Measurements from ENCODE around the gene FTSJ1. TPM values are rescaled to one million over a fixed set of nuclear protein-coding genes. Genes with fewer than 3 reads are reported as not detected.

FTSJ1 gene
- polyA plus RNA-seq, 1 donor from 2014 or later, result 83.5 TPM

GRCh38 chrX:48460031-48460430, 16.0 kb upstream of the FTSJ1 start:
- Histone ChIP-seq H3K4me2 (ENCODE audit: low read length) (no peak overlapping the region), H3K9me3 (ENCODE audit: low read length) (no peaks in the 10 kb centered on the region), H3F3A (ENCODE audit: insufficient read depth, low read length, poor library complexity, severe bottlenecking) (no peaks in the 10 kb centered on the region), H3K36me3 (ENCODE audit: insufficient read depth, low read length) (no peaks in the 10 kb centered on the region), H2AFZ (ENCODE audit: low read depth, low read length) (no peak overlapping the region), H4K20me1 (ENCODE audit: insufficient read depth) (no peaks in the 10 kb centered on the region), H3K79me2 (replicated peaks; ENCODE audit: insufficient read depth, low read length) (no peaks in the 10 kb centered on the region), H3K4me3 (ENCODE audit: low read length) (no peak overlapping the region), H3K27ac (ENCODE audit: low read length) (no peak overlapping the region), H3K9me2 (ENCODE audit: insufficient read depth, low read length) (no peaks in the 10 kb centered on the region), H3K27me3 (ENCODE audit: insufficient read depth, low read depth, low read length) (no peaks in the 10 kb centered on the region), H3K9ac (ENCODE audit: low read length) (no peak overlapping the region)
- no peak for TF ChIP-seq EP300 (conservative IDR thresholded peaks at IDR 0.05; ENCODE audit: poor library complexity, severe bottlenecking)
- no peak for TF ChIP-seq POLR2AphosphoS5 (IDR thresholded peaks at IDR 0.05)
- no peak for TF ChIP-seq EZH2 (IDR thresholded peaks at IDR 0.05; ENCODE audit: borderline replicate concordance, insufficient read depth, low read length, poor library complexity, severe bottlenecking)
- no peak for TF ChIP-seq CTCF (IDR thresholded peaks at IDR 0.05; ENCODE audit: poor library complexity, severe bottlenecking)

GRCh38 chrX:48460606-48461005, 15.4 kb upstream of the FTSJ1 start:
- H3K27me3 ChIP-seq (ENCODE audit: insufficient read depth, low read depth, low read length), result no peaks in the 10 kb centered on the region
- no peaks in the 10 kb centered on the region for H3K9me3 ChIP-seq (ENCODE audit: low read length)
- no peak overlapping the region for H3K4me3 ChIP-seq (ENCODE audit: low read length)
- no peaks in the 10 kb centered on the region for H3K36me3 ChIP-seq (ENCODE audit: insufficient read depth, low read length)
- no peaks in the 10 kb centered on the region for H3K79me2 ChIP-seq (replicated peaks; ENCODE audit: insufficient read depth, low read length)
- H4K20me1 ChIP-seq (ENCODE audit: insufficient read depth), result no peaks in the 10 kb centered on the region
- no peak overlapping the region for H3K9ac ChIP-seq (ENCODE audit: low read length)
- TF ChIP-seq EZH2 (IDR thresholded peaks at IDR 0.05; ENCODE audit: borderline replicate concordance, insufficient read depth, low read length, poor library complexity, severe bottlenecking) (no peak), RAD21 (conservative IDR thresholded peaks at IDR 0.05) (no peak), MXI1 (conservative IDR thresholded peaks at IDR 0.05; ENCODE audit: poor library complexity, severe bottlenecking) (no peak), SMC3 (conservative IDR thresholded peaks at IDR 0.05; ENCODE audit: poor library complexity) (no peak), TAF1 (IDR thresholded peaks at IDR 0.05; ENCODE audit: low read depth) (no peak), CTCF (IDR thresholded peaks at IDR 0.05; ENCODE audit: poor library complexity, severe bottlenecking) (no peak), EP300 (conservative IDR thresholded peaks at IDR 0.05; ENCODE audit: poor library complexity, severe bottlenecking) (no peak), REST (IDR thresholded peaks at IDR 0.05; ENCODE audit: borderline replicate concordance) (no peak), POLR2AphosphoS5 (IDR thresholded peaks at IDR 0.05) (no peak)
- H3K9me2 ChIP-seq (ENCODE audit: insufficient read depth, low read length), result no peaks in the 10 kb centered on the region
- no peak overlapping the region for H3K27ac ChIP-seq (ENCODE audit: low read length)
- no peak overlapping the region for H2AFZ ChIP-seq (ENCODE audit: low read depth, low read length)
- H3F3A ChIP-seq (ENCODE audit: insufficient read depth, low read length, poor library complexity, severe bottlenecking), result no peaks in the 10 kb centered on the region
- H3K4me2 ChIP-seq (ENCODE audit: low read length), result no peak overlapping the region

All from neural cell (in vitro differentiated cells).